ENCODE data around the gene PHF2.

The PHF2 gene

GRCh38 chr9:93576258-93577077 lies at the start of gene PHF2:
Gene PHF2, plus strand, starts transcription at chr9:93576584. Its CDS starts 190 bp downstream, at chr9:93576774.
- H3K4me3 Mint-ChIP-seq, result peak within 1 kb of the TSS; percentile 93
- H3K27ac Mint-ChIP-seq, result peak within 1 kb of the TSS; percentile 93
- peaks cover 25% of the 10 kb centered on the region for H3K4me1 Mint-ChIP-seq (ENCODE audit: low read depth)
- H3K36me3 Mint-ChIP-seq (ENCODE audit: low read depth), result peaks cover 3% of the 10 kb centered on the region
- H3K9me3 Mint-ChIP-seq, result no peaks in the 10 kb centered on the region
- no peaks in the 10 kb centered on the region for H3K27me3 Mint-ChIP-seq (ENCODE audit: low read depth)

- Mint-ChIP-seq H3K27ac (no peak overlapping the region), H3K36me3 (ENCODE audit: low read depth) (peaks cover 60% of the 10 kb centered on the region), H3K27me3 (ENCODE audit: low read depth) (no peaks in the 10 kb centered on the region), H3K9me3 (no peaks in the 10 kb centered on the region), H3K4me1 (ENCODE audit: low read depth) (peaks cover 4% of the 10 kb centered on the region), H3K4me3 (no peak overlapping the region)
These were observed 45.0 kb upstream of the PHF2 start for GRCh38 chr9:93531374-93531773.

- Mint-ChIP-seq H3K9me3 (no peaks in the 10 kb centered on the region), H3K4me1 (ENCODE audit: low read depth) (peaks cover 4% of the 10 kb centered on the region), H3K27ac (no peak overlapping the region), H3K27me3 (ENCODE audit: low read depth) (no peaks in the 10 kb centered on the region), H3K36me3 (ENCODE audit: low read depth) (peaks cover 52% of the 10 kb centered on the region), H3K4me3 (no peak overlapping the region)
These were observed 44.2 kb upstream of the PHF2 start for GRCh38 chr9:93532141-93532540.

GRCh38 chr9:93533863-93534262 lies 42.5 kb upstream of the PHF2 start:
- H3K4me3 Mint-ChIP-seq, result no peak overlapping the region
- H3K27me3 Mint-ChIP-seq (ENCODE audit: low read depth), result no peaks in the 10 kb centered on the region
- no peak overlapping the region for H3K27ac Mint-ChIP-seq
- H3K36me3 Mint-ChIP-seq (ENCODE audit: low read depth), result peaks cover 45% of the 10 kb centered on the region
- peaks cover 4% of the 10 kb centered on the region for H3K4me1 Mint-ChIP-seq (ENCODE audit: low read depth)
- H3K9me3 Mint-ChIP-seq, result no peaks in the 10 kb centered on the region

GRCh38 chr9:93536167-93536566 lies 40.2 kb upstream of the PHF2 start:
- Mint-ChIP-seq H3K9me3 (no peaks in the 10 kb centered on the region), H3K4me1 (ENCODE audit: low read depth) (peaks cover 4% of the 10 kb centered on the region), H3K27me3 (ENCODE audit: low read depth) (no peaks in the 10 kb centered on the region), H3K27ac (no peak overlapping the region), H3K36me3 (ENCODE audit: low read depth) (peaks cover 32% of the 10 kb centered on the region), H3K4me3 (no peak overlapping the region)

- Mint-ChIP-seq H3K4me3 (no peak overlapping the region), H3K27me3 (ENCODE audit: low read depth) (no peaks in the 10 kb centered on the region), H3K4me1 (ENCODE audit: low read depth) (peaks cover 8% of the 10 kb centered on the region), H3K36me3 (ENCODE audit: low read depth) (peaks cover 27% of the 10 kb centered on the region), H3K27ac (no peak overlapping the region), H3K9me3 (no peaks in the 10 kb centered on the region)
These were observed 39.5 kb upstream of the PHF2 start for GRCh38 chr9:93536874-93537273.

GRCh38 chr9:93540305-93540704 lies 36.1 kb upstream of the PHF2 start:
- peaks cover 9% of the 10 kb centered on the region for H3K36me3 Mint-ChIP-seq (ENCODE audit: low read depth)
- no peaks in the 10 kb centered on the region for H3K9me3 Mint-ChIP-seq
- H3K27me3 Mint-ChIP-seq (ENCODE audit: low read depth), result no peaks in the 10 kb centered on the region
- no peak overlapping the region for H3K27ac Mint-ChIP-seq
- peaks cover 6% of the 10 kb centered on the region for H3K4me1 Mint-ChIP-seq (ENCODE audit: low read depth)
- H3K4me3 Mint-ChIP-seq, result no peak overlapping the region

- Mint-ChIP-seq H3K27me3 (ENCODE audit: low read depth) (no peaks in the 10 kb centered on the region), H3K9me3 (no peaks in the 10 kb centered on the region), H3K4me1 (ENCODE audit: low read depth) (peaks cover 6% of the 10 kb centered on the region), H3K27ac (no peak overlapping the region), H3K4me3 (no peak overlapping the region), H3K36me3 (ENCODE audit: low read depth) (peaks cover 6% of the 10 kb centered on the region)
These were observed 35.4 kb upstream of the PHF2 start for GRCh38 chr9:93541005-93541404.

- Mint-ChIP-seq H3K27ac (no peak overlapping the region), H3K9me3 (no peaks in the 10 kb centered on the region)
These were observed 34.6 kb upstream of the PHF2 start for GRCh38 chr9:93541581-93542349.

GRCh38 chr9:93543117-93543516 lies 33.3 kb upstream of the PHF2 start:
- no peak overlapping the region for H3K4me3 Mint-ChIP-seq
- peaks cover 6% of the 10 kb centered on the region for H3K4me1 Mint-ChIP-seq (ENCODE audit: low read depth)
- H3K27ac Mint-ChIP-seq, result no peak overlapping the region
- no peaks in the 10 kb centered on the region for H3K27me3 Mint-ChIP-seq (ENCODE audit: low read depth)
- H3K36me3 Mint-ChIP-seq (ENCODE audit: low read depth), result peaks cover 8% of the 10 kb centered on the region
- H3K9me3 Mint-ChIP-seq, result no peaks in the 10 kb centered on the region

More at GRCh38 chr9:93541581-93542349, 34.6 kb upstream of the PHF2 start:
- Mint-ChIP-seq H3K4me1 (ENCODE audit: low read depth) (peaks cover 6% of the 10 kb centered on the region), H3K27me3 (ENCODE audit: low read depth) (no peaks in the 10 kb centered on the region), H3K4me3 (no peak overlapping the region), H3K36me3 (ENCODE audit: low read depth) (peaks cover 6% of the 10 kb centered on the region)

GRCh38 chr9:93546356-93546755 lies 30.0 kb upstream of the PHF2 start:
- Mint-ChIP-seq H3K9me3 (no peaks in the 10 kb centered on the region), H3K27ac (no peak overlapping the region), H3K27me3 (ENCODE audit: low read depth) (no peaks in the 10 kb centered on the region), H3K4me3 (no peak overlapping the region), H3K4me1 (ENCODE audit: low read depth) (peaks cover 6% of the 10 kb centered on the region), H3K36me3 (ENCODE audit: low read depth) (peaks cover 11% of the 10 kb centered on the region)

- no peak overlapping the region for H3K27ac Mint-ChIP-seq
- H3K36me3 Mint-ChIP-seq (ENCODE audit: low read depth), result peaks cover 22% of the 10 kb centered on the region
- no peak overlapping the region for H3K4me3 Mint-ChIP-seq
These were observed 26.8 kb upstream of the PHF2 start for GRCh38 chr9:93549611-93550010.

GRCh38 chr9:93552923-93553322 lies 23.5 kb upstream of the PHF2 start:
- H3K27ac Mint-ChIP-seq, result no peak overlapping the region
- H3K36me3 Mint-ChIP-seq (ENCODE audit: low read depth), result peaks cover 26% of the 10 kb centered on the region
- no peaks in the 10 kb centered on the region for H3K9me3 Mint-ChIP-seq
- H3K27me3 Mint-ChIP-seq (ENCODE audit: low read depth), result no peaks in the 10 kb centered on the region
- H3K4me1 Mint-ChIP-seq (ENCODE audit: low read depth), result no peaks in the 10 kb centered on the region
- H3K4me3 Mint-ChIP-seq, result no peak overlapping the region

More at GRCh38 chr9:93549611-93550010, 26.8 kb upstream of the PHF2 start:
- H3K4me1 Mint-ChIP-seq (ENCODE audit: low read depth), result no peaks in the 10 kb centered on the region
- no peaks in the 10 kb centered on the region for H3K9me3 Mint-ChIP-seq
- no peaks in the 10 kb centered on the region for H3K27me3 Mint-ChIP-seq (ENCODE audit: low read depth)

GRCh38 chr9:93555370-93555769 lies 21.0 kb upstream of the PHF2 start:
- no peak overlapping the region for H3K4me3 Mint-ChIP-seq
- no peaks in the 10 kb centered on the region for H3K9me3 Mint-ChIP-seq
- no peaks in the 10 kb centered on the region for H3K27me3 Mint-ChIP-seq (ENCODE audit: low read depth)
- H3K36me3 Mint-ChIP-seq (ENCODE audit: low read depth), result peaks cover 41% of the 10 kb centered on the region
- H3K4me1 Mint-ChIP-seq (ENCODE audit: low read depth), result no peaks in the 10 kb centered on the region
- H3K27ac Mint-ChIP-seq, result no peak overlapping the region

Measured in T-helper 1 cell treated with Interleukin-12 subunit alpha and Interleukin-12 subunit beta and Interleukin-4 antibody, amounts not matched to agents 30 μg/mL and 1 μg/mL, for 36 hours (primary cell).